Germinal center (tissue), 1 donor: ENCODE measurements around the gene RPL38.
A peak's percentile ranks its signal among the peaks of the same experiment; 100 is the strongest.
"Not testable (repeated sequence)": the region's sequence is repeated elsewhere in the genome, so short reads cannot be mapped to it uniquely, and the experiment has no call there.

Experiments used
- DNase-seq: peaks from one replicate; pipeline ENCODE4 v3.0.0; 2012; ENCODE audit warnings: mixed read lengths, low spot score

The RPL38 gene

DNA sequence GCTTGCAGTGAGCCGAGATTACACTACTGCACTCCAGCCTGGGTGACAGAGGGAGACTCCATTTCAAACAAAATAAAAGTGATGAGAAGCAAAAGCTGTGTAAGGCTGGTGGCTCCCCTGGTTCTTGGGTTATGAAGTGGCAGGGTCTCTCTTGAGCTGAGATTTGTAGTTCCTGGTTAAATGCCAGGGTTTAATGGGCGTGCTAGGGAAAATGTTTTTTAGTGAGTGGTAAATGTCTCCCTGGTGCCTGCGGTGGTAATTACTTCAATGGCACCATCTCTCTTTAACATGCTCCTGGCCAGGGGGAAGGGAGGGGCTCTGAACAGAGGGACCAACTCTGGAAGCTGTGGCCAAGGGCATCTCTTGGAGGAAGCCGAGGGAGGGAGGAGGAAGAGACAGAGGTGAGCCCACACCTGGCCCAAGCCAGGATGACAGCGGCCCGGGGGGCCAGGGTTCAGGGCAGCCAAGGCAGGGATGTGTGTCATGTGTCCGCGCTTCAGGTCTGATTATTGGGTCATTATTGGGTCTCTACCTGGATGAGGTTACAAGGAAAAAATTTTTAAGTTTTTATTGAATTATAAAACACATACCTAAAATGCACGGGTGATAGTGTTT is 17.8 kb upstream of the RPL38 start:
- DNase-seq = no peak

GRCh38 chr17:74186498-74186897 is 17.0 kb upstream of the RPL38 start:
- no peak for DNase-seq

GRCh38 chr17:74187761-74188160 is 15.7 kb upstream of the RPL38 start:
- DNase-seq = no peak

DNA sequence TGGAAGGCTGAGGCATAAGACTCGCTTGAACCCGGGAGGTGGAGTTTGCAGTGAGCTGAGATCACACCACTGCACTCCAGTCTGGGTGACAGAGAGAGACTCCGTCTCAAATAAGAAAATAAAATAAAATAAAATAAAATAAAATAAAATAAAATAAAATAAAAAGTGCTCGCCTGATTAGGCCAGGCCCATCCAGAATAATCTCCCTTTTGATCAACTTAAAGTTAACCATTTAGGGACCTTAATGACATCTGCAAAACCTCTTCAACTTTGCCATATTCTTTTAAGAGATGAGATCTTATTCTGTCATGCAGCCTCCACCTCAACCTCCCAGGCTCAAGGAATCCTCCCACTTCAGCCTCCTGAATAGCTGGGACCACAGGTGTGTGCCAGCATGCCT is 14.8 kb upstream of the RPL38 start:
- DNase-seq = not testable (repeated sequence)

- DNase-seq = peak; percentile 76
Measured at GRCh38 chr17:74190154-74190553, 13.3 kb upstream of the RPL38 start.

GRCh38 chr17:74190807-74191406 is 12.6 kb upstream of the RPL38 start:
- no peak for DNase-seq

DNA sequence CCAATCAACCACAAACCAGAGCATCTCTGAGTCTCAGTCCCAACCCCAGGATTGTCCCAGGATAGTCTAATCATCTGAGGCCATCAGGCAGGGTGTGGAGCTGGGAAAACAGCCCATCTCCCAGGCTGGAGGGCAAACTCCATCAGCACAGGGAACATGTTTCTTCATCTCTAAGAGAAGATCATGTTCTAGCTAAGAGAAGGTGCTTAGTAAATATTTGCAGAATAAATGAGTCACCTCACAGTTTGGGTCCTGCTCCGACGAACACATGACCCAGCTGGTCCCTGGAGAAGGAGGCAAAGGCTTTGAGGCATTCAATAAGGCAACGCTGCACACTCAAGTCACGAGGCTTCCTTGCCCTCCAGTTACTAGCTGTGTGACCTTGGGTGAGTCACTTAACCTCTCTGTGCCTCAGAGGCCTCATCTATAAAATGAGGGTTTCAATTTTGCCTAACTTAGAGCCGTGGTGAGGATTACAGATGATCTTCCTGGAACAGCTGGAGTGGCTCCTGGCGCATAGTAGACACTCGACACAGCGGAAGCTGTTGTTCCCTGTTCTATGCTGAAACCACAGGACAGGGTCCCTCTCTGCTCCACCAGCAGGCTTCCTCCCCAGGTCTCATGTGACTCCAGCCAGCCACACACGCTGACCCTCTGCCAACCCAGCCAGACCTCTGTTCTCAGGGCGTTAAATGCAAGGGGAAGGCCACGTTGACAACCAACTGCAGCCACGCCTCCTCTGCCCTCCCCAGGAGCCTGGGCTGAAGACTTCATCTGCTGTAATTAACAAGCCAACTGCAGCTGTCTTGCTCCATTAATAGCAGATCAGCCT is 10.3 kb upstream of the RPL38 start:
- DNase-seq = no peak

DNA sequence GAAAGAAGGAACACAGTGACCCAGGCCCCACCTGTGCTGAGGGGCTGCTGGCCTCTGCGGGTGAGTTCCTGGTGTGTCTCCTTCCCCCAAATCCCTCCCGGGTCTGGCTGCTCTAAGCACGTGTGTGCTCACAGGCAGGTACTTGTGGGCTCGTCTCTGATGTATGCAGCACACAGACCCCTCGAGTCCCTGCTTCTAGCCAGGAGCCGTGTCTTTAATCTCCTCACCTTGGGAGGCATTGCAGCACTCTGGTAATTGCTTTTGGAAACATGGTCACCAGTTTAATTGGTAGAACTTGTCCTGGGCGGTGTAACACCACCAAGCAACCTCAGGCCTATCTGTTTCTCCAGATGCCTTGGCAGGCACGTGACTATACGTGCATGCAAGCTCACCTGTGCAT is 8.8 kb upstream of the RPL38 start:
- DNase-seq = no peak

- DNase-seq = no peak
Measured at GRCh38 chr17:74196541-74197317, 6.7 kb upstream of the RPL38 start.

DNA sequence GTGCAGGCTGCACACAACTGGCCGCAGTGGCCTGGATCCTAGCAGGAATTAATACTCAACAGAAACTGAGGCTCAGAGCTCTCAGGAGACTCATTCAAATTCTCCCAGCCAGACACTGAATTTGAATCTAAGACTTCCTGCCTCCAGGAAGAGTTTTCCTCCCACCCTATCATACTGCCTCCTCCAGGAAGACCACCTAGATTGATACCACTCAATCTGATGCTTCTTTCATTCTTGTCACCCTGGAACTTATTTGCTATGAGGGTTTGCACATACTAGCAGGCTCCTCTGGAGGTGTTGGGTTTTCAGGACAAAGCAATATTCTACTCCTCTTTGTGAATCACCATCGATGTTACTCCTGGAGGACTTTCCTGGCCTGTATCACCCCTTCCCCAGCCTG is 5.7 kb upstream of the RPL38 start:
- DNase-seq = no peak

DNA sequence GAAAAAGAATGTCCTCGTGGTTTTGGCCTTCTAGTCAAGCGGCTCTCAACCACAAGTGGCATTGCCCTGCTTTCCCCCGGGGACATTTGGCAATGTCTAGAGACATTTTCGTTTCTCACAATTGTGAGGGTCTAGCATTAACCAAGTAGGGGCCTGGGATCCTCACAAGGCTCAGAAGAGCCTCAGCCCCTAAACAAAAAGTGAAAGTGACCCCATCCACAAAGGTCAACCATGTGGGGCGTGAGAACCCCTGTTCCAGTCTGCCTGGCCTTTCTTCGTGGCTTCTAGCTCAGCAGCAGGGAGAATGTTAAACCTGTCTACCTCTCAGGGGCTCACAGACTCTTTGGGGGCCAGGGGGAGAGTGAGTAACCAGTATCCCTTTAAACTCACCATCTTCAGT is 4.8 kb upstream of the RPL38 start:
- no peak for DNase-seq

- DNase-seq = peak; percentile 72
Measured at GRCh38 chr17:74199306-74200092, 4.0 kb upstream of the RPL38 start.

GRCh38 chr17:74200112-74200511 is 3.4 kb upstream of the RPL38 start:
- DNase-seq = no peak

- DNase-seq = no peak
Measured at GRCh38 chr17:74201250-74201649, 2.2 kb upstream of the RPL38 start.

- no peak for DNase-seq
Measured at GRCh38 chr17:74201948-74202347, 1.5 kb upstream of the RPL38 start.

GRCh38 chr17:74202938-74203337 is 540 bp upstream of the RPL38 start:
- DNase-seq = no peak

- no peak for DNase-seq
Measured at GRCh38 chr17:74204474-74204873, 996 bp downstream of the RPL38 start.

- DNase-seq = no peak
Measured at GRCh38 chr17:74205274-74205673, 1.8 kb downstream of the RPL38 start.

DNA sequence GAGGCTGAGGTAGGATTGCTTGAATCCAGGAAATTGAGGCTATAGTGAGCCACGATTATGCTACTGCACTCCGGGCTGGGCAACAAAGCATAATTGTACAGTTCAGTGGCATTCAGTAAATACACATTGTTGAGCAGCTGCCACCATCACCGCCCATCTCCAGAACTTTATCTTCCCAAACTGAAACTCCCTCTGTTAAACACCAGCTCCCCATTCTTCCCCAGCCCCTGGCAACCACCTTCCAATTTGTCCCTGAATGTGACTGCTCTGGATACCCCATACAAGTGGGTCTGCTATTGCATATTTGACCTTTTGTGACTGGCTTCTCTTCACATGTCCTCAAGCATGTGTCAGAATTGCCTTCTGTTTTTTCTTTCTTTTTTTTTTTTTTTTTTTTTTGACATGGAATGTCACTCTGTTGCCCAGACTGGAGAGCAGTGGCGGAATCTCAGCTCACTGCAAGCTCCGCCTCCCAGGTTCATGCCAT is 2.9 kb downstream of the RPL38 start:
- DNase-seq = no peak

DNA sequence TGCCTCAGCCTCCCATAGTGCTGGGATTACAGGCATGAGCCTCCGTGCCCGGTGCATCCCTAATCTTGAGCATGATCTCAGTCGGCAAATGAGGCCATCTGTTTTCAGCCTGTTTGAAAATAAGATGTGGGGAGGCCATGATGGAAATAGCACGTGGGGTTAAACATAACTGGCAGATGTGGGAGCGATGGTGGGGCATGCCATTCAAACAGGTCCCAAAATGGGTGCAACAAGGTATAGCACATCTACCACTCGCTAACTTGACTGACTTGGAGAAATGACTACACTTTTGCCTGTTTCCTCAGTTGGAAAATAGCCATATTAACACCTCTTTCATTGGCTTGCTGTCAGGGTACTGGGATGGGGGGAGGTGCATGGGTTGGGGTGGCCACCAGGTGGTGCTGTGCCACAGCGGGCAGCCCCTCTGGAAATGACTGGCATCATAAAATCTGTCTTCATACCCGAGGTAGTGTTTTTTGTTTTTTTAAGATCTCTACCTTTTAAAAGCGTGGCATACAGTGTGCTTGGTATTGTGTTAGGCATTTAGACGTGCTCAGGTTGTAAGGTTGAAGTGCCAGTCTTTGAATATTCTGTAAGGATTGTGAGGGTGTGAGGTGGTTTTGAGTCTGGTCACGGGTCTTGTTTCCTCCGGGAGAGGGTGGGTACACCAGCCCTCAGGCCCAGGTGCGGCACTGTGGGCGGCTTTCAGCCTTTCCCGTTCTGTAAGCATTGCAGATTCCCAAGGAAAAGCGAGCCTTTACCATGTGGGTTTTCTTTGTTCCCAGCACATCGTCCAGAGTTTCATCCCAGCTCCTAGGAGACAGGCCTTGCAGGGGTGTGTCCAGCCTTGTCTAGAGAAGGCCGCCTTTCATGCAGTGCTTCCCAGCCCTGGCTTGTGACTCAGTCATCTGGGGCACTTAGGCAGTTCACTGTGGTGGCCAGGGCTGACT is 7.0 kb downstream of the RPL38 start:
- peak; percentile 87 for DNase-seq
